ENCODE data around the gene PTAR1.

- TF ChIP-seq CTCF (IDR thresholded peaks at IDR 0.05) (peak; percentile 81 to 94 (median 89)), POLR2AphosphoS5 (IDR thresholded peaks at IDR 0.05) (peak in 1 of 3 donors; percentile 31)
Observed at GRCh38 chr9:69672596-69673310, 87.1 kb downstream of the PTAR1 start.

Measured in transverse colon (tissue), 4 donors.